ENCODE data around the gene RPS6KB2.

The RPS6KB2 gene

GRCh38 chr11:67429722-67430121, 1.4 kb downstream of the RPS6KB2 start:
- no peak for DNase-seq

- DNase-seq: no peak
Observed at GRCh38 chr11:67431346-67432249, 3.3 kb downstream of the RPS6KB2 start.

DNA sequence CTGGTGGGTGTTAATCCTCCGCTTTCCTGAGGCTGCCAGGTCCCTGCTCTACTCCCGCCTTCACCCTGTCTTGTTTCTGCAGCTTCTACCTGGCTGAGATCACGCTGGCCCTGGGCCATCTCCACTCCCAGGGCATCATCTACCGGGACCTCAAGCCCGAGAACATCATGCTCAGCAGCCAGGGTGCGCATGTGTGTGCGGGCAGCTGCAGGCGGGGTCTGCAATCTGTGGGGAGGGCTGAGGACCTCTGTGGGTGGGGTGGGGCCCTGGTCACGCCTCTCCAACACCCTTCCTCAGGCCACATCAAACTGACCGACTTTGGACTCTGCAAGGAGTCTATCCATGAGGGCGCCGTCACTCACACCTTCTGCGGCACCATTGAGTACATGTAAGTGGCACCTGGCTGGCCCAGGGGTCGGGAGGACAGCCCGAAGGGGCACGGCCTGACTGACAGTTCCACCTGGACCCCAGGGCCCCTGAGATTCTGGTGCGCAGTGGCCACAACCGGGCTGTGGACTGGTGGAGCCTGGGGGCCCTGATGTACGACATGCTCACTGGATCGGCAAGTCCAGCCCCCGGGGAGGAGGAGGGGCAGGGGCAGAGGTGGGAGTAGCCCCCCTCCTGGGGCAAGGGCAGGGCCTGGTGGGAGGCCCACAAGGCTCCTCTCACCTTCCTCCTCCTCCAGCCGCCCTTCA, 4.5 kb downstream of the RPS6KB2 start:
- no peak for DNase-seq

DNA sequence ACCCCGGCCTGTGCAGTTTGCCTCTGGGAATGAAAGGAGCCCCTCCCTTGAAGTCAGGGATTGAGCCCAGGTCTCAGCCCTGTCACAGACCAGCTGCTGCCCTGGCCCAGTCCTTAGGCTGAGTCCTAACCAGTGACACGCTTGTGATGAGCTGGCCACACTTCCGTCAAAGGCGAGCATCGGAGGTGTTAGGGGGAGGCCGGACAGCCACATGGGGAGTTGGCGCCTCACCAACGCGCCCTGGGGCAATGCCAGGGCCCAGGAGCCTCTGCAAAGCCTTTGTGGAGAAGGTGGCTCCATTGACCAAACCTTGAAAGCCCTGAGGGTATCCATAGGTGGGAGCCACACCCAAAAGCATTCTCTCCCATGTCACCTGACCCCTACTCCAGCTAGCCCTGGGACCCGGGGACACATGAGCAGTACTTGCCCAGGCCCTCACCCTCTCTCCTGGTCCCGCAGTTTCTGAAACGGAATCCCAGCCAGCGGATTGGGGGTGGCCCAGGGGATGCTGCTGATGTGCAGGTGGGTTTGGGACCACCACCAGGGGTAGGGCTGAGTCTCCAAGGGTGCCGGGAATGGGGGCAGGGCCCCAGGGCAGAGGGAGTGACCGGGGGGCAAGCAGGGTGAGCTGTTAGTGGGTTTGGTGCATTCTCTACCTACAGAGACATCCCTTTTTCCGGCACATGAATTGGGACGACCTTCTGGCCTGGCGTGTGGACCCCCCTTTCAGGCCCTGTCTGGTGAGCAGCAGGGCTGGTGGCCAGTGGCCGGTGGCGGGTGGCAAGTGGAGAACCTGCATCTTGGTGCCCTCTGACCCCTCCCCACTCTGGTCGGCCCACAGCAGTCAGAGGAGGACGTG, 5.5 kb downstream of the RPS6KB2 start:
- no peak for DNase-seq

GRCh38 chr11:67434395-67434881, 6.1 kb downstream of the RPS6KB2 start:
- no peak for DNase-seq

DNA sequence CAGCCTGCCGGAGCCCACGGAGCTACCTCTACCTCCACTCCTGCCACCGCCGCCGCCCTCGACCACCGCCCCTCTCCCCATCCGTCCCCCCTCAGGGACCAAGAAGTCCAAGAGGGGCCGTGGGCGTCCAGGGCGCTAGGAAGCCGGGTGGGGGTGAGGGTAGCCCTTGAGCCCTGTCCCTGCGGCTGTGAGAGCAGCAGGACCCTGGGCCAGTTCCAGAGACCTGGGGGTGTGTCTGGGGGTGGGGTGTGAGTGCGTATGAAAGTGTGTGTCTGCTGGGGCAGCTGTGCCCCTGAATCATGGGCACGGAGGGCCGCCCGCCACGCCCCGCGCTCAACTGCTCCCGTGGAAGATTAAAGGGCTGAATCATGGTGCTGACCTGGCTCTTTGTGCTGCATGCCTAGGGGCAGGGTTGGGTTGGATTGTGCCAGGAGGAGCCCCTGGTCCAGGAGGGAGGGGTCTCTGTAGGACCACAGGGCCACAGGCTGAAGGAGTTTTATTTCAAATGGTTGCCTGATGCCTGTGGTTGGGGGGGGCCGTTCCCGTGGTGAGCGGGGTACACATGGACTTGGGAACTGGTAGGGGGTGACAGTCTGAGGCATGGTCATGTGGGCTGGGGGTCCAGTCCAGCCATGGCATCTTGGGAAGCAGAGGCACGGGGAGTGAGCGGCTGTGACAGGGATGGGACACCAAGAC, 6.9 kb downstream of the RPS6KB2 start:
- no peak for DNase-seq

- no peak for DNase-seq
Observed at GRCh38 chr11:67435727-67436458, 7.6 kb downstream of the RPS6KB2 start.

DNA sequence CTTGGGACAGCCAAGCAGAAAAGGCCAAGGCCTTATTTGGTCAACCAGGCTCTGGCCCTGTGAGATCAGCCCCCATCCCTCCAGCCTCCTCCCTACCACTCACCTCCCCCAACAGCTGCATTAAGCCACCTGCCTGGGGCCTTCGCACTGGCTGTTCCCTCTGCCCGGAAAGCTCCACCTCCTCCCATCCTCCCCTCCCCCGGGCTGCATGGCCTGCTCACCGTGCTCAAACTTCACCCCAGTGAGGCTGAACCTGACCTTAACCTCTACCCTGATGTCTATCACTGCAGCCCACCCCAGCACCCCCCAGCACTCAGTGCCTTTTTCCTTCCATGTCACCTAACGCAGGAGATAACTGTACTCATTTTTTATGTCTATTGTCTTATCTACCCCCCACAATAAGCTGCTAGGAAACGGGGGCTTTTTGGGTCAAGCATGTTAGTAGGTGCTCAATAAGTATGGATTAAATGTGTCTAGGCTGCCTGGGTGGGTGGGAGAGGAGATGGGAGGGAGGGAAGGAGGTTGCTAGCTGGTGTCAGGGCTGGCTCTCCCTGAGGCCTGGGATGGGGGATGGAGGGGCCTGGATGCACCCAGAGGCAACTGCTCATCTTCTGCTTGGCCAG, 8.3 kb downstream of the RPS6KB2 start:
- DNase-seq: peak; percentile 61

- peak; percentile 78 for DNase-seq
Observed at GRCh38 chr11:67437082-67437808, 9.0 kb downstream of the RPS6KB2 start, which contains the start of gene PTPRCAP. TSS of gene PTPRCAP (minus strand) at chr11:67437682. CDS start at chr11:67437619, 63 bp downstream.

GRCh38 chr11:67437809-67438157, 9.5 kb downstream of the RPS6KB2 start:
- no peak for DNase-seq

GRCh38 chr11:67438158-67438902, 10.0 kb downstream of the RPS6KB2 start:
- peak; percentile 71 for DNase-seq

DNA sequence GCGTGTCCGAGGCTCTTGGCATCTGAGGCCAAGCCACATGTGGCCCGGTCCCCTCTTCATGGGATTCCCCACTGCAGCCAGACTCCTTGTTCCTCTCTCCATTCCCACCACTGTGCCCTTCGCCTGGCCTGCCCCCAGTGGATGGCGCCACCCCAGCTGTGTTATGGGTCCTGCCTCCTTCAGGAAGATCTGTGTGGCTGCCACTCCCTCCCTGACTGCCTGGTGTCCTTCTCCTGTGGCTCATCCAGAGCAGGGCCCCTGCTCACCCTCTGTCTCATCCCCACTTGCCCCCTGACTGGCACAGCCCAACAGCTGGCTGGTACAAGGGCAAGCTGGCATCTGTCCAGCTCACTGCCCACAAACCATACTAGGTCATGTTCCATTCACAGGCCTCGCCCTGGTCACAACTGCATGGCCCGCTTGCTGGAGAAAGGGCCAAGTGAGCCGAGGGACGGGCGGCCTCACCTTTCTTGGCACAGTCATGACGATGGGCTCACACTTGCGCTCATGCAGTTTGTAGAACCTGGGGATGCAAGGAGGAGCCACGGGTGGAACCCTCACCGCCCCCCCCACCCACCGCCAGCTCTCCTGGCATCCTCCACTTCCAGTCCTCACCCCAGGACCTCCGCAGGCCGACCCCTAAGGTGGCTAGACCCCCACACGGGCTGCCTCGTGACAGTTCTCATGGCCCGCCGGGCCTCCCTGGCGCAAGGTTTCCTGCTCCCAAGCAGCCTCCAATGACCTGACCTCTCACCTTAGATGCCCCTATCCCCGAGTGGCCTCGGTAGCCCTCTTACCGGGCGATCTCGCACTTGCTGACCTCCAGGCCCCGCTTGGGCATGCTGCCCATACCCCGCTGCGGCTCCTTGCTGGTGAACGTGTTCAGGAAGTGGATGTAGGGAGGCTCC, 11.3 kb downstream of the RPS6KB2 start:
- DNase-seq: no peak

DNA sequence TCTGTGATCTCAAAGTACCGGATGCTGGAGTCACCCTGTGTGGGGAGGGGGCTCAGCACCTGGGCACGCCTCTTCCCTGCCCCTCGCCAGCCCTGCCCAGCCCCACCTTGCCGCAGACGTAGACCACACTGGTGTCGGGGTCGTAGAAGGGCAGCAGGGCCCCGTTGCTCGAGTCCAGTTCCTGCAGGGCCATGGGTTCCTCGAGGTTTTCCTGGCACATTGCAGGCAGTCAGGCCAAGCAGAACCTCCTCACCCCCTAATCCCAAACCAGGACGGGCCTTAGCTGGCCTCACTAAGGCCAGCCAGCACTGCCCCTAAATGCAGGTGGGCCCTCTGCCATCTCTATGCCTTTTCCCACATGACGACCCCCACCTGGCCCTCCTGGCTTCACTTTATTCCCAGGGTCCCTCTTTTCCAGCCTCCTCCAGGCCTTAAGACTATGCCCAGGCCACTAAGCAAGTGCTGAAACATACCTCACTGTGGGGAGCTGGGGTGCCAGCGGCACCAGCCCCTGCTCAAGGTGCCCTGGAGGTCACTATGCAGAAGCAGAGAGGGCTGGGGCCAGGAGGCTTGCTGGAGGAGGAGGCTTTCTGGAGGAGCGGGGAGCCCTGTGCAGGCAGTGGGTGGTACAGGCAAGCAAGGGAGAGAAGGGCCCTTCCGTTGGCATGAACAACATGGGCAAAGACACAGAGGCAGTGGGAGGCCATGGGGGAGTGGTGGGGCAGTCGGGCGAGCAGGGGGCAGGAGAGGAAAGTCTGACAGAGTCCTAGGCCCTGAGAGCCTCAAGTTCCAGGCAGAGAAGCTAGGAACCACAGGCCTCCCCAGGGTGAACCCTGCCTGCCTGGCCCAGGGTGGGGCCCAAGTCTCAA, 12.2 kb downstream of the RPS6KB2 start:
- no peak for DNase-seq

DNA sequence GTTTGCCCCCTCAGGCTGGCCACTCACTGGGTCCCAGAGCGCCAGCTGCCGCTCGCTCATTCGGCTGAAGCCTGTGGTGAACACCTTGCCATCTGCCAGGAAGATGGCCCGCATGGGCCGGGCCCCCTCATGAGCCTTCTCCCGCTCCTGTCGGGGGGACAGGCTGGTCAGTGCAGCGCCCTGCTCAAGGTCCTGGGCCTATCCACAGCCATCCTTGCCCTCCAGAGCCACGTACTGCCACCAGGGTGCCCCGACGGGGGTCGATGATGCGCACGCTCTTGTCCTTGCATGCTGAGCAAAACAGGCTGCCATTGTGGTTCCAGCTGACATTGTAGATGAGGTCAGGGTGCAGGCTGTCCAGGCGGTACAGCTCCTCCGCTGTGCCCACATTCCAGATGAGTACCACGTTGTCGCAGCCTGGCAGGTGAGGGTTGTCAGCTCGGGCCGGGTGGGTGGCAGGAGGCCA, 12.8 kb downstream of the RPS6KB2 start:
- DNase-seq: no peak

GRCh38 chr11:67441731-67442351, 13.5 kb downstream of the RPS6KB2 start:
- DNase-seq: no peak

GRCh38 chr11:67442504-67443404, 14.5 kb downstream of the RPS6KB2 start:
- DNase-seq: no peak
